GM18861 (cell line): ENCODE measurements around the gene HIKESHI.
"Not testable (repeated sequence)": the region's sequence is repeated elsewhere in the genome, so short reads cannot be mapped to it uniquely, and the experiment has no call there.

ENCODE experiments used
- ATAC-seq: cut with Tn5 transposase; IDR thresholded peaks from one replicate; pipeline ENCODE4 v1.9.1; 2021; ENCODE audit not compliant: unreplicated experiment

HIKESHI gene

GRCh38 chr11:86292912-86293616 lies 9.0 kb upstream of the HIKESHI start:
- ATAC-seq = peak; percentile 42

DNA sequence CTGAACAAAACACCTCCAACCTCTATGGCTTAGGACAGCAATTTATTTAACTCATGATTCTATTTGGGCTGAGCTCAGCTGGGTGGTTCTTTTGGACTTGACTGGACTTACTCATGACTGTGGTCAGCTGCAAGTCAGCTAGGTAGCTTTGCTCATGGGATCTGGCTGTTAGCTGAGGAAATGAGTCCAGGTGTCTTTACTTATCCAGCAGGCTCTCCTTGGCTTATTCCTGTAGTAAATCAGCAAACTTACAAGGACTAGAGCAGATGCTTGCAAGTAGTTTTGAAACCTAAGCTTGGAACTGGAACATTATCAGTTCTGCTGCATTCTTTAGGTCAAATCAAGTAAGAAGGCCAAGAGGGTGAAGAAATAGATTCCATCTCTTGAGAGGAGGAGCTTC lies 8.0 kb upstream of the HIKESHI start:
- no peak for ATAC-seq

GRCh38 chr11:86301742-86302091 lies 323 bp upstream of the HIKESHI start:
- ATAC-seq = no peak

DNA sequence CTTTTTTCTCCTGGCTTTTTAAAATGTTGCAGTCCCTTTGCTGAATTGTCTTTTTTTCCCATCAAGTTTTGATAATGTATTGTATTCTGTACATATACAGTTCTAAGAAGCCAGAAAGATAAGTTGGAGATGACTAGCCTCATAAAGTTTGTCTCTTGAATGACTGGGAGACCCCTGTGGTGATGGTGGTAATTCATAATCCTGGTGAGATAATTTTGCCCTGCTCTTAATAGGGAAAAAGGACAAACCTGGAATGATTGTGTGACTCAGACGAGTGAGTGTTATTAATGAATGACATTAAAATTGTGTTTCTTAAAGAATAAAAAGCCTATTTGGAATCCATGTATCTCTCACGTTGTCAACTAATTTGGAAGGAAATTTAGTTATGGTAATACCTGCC lies 1.2 kb downstream of the HIKESHI start:
- no peak for ATAC-seq

DNA sequence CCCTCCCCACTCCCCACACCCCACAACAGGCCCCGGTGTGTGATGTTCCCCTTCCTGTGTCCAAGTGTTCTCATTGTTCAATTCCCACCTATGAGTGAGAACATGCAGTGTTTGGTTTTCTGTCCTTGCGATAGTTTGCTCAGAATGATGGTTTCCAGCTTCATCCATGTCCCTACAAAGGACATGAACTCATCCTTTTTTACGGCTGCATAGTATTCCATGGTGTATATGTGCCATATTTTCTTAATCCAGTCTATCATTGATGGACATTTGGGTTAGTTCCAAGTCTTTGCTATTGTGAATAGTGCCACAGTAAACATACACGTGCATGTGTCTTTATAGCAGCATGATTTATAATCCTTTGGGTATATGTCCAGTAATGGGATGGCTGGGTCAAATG lies 6.7 kb downstream of the HIKESHI start:
- not testable (repeated sequence) for ATAC-seq

DNA sequence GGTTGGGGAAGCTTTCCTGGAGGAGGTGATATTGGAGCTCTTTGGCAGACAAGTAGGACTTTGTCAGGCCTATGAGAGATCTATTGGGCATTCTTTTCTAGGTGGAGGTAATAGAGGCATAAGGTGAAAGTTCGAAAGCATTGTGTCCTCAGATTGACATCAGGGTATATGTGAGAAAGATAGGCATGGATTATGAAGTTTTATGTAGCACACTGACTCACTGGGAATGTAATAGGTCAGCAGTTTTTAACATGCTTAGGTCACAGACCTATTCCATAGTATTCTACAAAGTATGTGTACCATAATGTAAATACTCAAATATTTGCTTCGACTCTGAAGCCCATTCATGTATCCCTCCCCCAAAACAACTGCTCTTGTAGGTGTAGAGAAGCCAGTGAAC lies 11.8 kb downstream of the HIKESHI start:
- no peak for ATAC-seq

DNA sequence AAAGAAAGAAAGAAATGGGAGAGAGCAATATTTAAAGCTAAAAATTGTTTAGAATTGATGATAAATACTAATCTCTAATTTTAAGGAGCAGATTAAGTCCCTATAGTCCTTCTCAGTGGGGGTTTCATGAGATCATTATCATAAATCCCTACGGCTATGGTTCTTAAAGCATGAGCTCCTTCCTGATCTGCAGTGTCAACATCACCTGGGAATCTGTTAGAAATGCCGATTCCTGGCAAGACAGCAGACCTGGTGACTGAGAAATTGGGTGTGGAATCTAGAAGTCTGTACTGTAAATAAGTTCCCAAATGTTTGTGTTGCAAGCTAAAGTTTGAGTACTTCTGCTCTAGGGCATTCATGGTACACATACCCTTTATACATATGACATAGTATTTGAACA lies 12.6 kb downstream of the HIKESHI start:
- ATAC-seq = no peak

DNA sequence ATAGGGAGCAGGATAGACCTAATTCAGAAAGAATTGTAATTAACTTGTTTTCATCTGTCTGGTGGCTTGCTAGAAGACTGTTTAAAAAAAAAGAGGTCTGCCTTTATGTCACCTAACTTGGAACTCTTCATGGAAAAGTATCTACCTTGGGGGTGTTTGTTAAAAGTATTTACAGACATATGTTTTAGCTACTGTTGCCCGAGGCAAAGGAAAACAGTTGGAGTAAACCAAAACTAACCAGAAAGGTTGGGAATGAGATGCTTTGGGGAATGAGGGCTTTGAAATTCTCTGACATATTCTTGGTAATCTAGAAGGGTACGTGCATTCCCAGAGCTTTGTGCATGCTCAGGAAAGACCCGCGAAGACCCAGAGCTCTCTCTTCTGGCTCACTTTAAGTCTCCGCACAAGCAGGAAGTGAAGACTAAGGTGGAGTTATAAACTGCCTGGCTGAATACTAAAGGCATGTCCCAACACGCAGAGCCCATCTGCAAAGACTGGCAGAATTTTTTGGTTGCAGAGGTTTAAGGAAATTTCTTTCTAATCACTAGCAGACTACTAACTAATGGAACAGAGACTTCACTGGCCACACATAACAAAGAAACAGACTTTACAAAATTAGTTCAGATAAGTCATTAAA lies 33.2 kb downstream of the HIKESHI start:
- no peak for ATAC-seq

DNA sequence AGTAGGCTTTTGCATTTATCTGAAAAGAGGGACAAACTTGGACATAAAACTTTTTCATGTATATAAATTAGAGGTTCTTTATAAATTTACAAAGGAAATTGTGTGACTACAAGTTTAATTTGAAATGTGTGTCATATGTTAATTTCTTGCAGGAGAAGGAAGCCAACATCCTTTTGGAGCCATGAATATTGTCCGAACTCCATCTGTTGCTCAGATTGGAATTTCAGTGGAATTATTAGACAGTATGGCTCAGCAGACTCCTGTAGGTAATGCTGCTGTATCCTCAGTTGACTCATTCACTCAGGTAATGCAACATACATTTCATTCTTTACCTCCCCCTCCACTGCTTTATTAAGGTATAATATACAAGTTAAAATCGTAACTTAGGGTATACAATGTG lies 35.2 kb downstream of the HIKESHI start:
- ATAC-seq = no peak

DNA sequence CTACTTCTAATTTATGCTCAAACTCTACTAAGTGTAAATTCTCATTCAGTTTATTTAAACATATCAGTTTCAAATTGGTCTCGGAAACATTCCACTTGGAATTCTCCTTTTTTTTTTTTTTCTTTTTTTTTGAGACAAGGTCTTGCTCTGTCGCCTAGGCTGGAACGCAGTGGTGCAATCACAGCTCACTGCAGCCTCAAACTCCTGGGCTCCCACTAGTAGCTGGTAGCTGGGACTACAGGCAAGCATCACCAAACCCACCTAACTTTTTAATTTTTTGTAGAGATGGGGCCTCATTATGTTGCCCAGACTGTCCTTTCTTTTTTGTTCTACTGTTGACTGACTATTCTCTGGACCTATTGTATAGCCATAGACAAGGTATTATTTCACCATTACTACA lies 39.3 kb downstream of the HIKESHI start:
- no peak for ATAC-seq

GRCh38 chr11:86346513-86346912 lies 44.5 kb downstream of the HIKESHI start:
- ATAC-seq = no peak

DNA sequence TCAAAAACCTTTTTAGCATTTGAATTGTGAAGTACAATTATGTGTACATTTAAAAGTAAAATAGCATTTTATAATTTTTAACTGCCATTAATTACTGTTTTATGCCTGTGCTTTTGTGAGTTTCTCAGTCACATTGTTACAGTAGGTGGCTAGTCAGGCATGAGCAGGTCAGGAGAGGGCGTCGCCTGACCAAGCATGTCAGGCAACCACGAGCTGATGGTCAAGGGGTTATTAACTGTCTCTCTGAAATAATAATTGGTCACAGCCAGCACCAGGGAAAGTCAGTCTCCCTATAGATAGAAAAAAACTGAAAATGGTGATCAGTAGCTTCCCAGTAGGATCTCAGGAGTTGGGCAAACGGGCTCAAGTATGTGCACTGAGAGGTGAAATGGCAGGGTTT lies 53.2 kb downstream of the HIKESHI start:
- ATAC-seq = no peak

GRCh38 chr11:86357412-86357811 lies 55.4 kb downstream of the HIKESHI start:
- not testable (repeated sequence) for ATAC-seq

DNA sequence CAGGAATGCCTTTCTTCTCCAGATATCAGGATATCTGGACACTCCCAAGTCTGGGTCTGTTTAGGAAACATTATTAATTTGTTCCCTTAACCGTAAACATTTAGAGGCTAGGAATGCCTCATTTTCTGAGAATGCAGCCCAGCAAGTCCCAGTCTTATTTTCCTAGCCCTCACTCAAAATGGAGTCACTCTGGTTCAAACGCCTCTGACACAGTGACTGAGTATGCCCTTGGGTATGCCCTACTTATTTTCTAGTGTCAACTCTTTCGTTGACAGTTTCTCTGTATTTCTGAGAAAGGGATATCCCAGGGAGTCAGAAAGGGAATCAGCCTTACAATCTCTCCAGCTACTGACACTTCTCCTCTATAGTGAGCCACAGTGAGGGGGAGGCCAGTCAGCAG lies 56.7 kb downstream of the HIKESHI start:
- ATAC-seq = no peak

GRCh38 chr11:86360775-86361395 lies 58.8 kb downstream of the HIKESHI start:
- ATAC-seq = no peak

DNA sequence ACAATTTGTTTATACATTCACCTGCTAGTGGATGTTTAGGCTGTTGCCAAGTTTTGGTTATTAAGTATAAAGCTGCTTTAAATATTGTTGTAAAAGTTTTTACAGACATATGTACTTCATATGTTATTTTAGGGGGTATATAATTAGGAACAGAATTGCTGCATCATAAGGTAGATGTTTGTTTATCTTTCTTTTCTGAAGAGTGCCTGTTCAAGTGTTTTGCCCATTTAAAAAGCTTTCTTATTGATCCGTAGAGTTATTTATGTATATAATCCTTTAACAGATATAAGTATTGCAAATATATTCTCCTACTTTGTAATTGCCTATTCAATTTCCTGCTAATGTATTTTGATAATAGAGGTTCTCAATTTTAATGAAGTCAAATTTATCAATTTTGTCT lies 61.4 kb downstream of the HIKESHI start:
- ATAC-seq = no peak

DNA sequence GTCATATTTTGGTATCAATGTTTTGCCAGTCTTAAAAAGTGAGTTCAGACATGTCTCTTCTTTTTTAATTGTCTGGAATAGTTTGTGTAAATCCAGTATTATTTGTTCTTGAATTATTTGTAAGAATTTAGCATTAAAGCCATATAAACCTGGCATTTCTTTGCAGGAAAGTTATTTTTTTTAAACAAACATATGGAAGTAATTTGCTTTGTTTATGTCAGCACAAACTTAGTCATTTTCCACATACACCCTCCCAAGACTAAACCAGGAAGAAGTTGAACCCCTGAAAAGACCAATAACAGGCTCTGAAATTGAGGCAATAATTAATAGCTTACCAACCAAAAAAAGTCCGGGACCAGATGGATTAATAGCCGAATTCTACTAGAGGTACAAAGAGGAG lies 63.5 kb downstream of the HIKESHI start:
- no peak for ATAC-seq

DNA sequence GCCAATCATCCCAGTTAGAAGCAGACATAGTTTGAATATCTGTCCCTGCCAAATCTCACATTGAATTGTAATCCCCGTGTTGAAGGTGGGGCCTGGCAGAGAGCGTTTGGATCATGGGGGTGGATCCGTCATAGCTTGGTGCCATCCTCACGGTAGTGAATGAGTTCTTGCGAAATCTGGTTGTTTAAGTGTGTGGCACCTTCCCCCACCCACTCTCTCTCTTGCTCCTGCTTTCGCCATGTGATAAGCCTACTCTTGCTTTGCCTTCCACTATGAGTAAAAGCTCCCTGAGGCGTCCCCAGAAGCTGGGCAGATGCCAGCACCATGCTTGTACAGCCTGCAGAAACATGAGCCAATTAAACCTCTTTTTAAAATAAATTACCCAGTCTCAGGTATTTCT lies 67.6 kb downstream of the HIKESHI start:
- no peak for ATAC-seq

- no peak for ATAC-seq
These were observed 68.1 kb downstream of the HIKESHI start for GRCh38 chr11:86370171-86370570.

DNA sequence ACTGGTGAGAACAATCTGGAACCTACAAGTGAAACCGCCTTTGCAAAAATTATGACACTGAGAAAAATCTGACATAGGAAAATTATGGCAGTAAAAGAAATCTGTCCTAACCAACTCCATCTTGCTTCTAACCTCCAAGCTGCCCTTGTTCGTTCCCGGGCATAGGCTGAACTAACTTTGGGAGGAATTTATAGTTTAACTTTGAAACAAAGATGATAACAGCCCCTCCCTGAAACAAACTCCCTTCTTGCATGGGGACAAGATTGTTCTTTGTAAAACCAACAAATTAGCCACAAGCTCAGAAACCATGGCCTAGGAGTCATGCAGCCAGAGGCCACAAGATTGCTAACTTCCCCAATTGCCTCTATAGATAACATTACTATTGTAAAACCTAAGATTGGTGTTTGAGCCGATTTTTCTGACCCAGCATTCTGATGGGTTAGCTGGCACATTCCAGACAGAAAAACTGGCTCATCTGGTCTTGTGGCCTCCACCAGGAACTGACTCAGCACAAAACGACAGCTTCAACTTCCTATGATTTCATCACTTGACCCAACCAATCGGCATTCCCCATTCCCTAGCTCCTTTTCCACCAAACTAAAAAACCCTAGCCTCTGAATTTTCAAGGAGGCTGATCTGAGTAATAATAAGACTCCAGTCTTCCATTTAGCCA lies 69.0 kb downstream of the HIKESHI start:
- ATAC-seq = no peak

DNA sequence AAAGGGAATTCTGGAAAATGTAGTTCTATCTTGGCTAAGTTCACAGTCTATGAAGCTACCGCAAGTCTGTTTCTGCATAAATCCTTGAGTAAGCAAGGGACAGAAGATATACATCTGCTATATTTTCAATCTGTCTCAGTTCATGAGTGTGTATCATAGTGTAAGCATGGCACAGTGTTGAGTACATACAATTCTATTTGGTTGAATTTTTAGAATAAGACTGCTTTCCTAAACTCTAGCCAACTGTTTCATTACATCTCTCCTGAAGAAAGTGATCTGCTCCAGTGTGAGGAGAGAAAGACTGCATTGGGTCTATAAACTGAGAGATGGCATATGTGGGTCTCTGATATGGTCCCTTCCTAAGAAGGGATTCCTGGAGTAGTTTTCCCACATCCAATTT lies 70.0 kb downstream of the HIKESHI start:
- no peak for ATAC-seq

DNA sequence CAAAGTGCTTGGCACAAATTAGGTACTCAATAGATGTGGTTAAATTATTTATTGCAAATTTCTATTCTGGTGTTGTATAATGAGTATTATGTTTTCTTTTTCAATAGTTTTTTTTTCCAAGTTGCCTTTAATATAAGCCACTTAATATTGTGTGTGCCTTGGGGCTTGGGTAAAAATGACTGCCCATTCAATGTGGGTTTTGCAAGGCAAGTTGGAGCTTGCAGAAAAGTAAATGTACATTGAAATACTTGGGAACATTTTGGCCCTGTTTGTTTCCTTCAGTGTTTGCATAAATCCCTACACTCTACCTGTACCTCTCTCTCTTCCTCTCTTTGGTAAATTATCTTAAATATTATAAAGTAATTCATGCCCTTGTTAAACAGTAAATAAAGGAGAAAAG lies 70.5 kb downstream of the HIKESHI start:
- ATAC-seq = no peak
